ENCODE data around the gene GRIP2.
"Not testable (repeated sequence)": the region's sequence is repeated elsewhere in the genome, so short reads cannot be mapped to it uniquely, and the experiment has no call there.

Gene GRIP2

GRCh38 chr3:14515526-14515925 is 24.6 kb downstream of the GRIP2 start:
- not testable (repeated sequence) for H3K4me3 ChIP-seq (ENCODE audit: low read depth in 1 of 2, low read length in 2 of 2); H3K9me3 ChIP-seq (ENCODE audit: control insufficient read depth in 1 of 2, low read length in 2 of 2); H3K9ac ChIP-seq (ENCODE audit: low read depth in 1 of 2, low read length in 2 of 2); H3K27ac ChIP-seq (ENCODE audit: low read depth, low read length); H3K4me1 ChIP-seq (ENCODE audit: control insufficient read depth in 1 of 2, insufficient read depth in 2 of 2, low read length in 2 of 2); H3K27me3 ChIP-seq (ENCODE audit: control insufficient read depth in 1 of 2, insufficient read depth in 2 of 2, low read length in 2 of 2); H3K36me3 ChIP-seq (ENCODE audit: control insufficient read depth in 1 of 2, insufficient read depth in 2 of 2, low read length in 2 of 2)

GRCh38 chr3:14514323-14514720 is 25.8 kb downstream of the GRIP2 start:
- no peak overlapping the region for H3K4me3 ChIP-seq (ENCODE audit: low read depth in 1 of 2, low read length in 2 of 2)
- no peaks in the 10 kb centered on the region for H3K36me3 ChIP-seq (ENCODE audit: control insufficient read depth in 1 of 2, insufficient read depth in 2 of 2, low read length in 2 of 2)
- H3K9me3 ChIP-seq (ENCODE audit: control insufficient read depth in 1 of 2, low read length in 2 of 2), result no peaks in the 10 kb centered on the region

GRCh38 chr3:14513566-14514322 is 26.4 kb downstream of the GRIP2 start:
- H3K27ac ChIP-seq (ENCODE audit: low read depth, low read length), result no peak overlapping the region
- no peak overlapping the region for H3K9ac ChIP-seq (ENCODE audit: low read depth in 1 of 2, low read length in 2 of 2)
- no peak overlapping the region for H3K4me3 ChIP-seq (ENCODE audit: low read depth in 1 of 2, low read length in 2 of 2)
- H3K4me1 ChIP-seq (ENCODE audit: control insufficient read depth in 1 of 2, insufficient read depth in 2 of 2, low read length in 2 of 2), result no peaks in the 10 kb centered on the region
- no peaks in the 10 kb centered on the region for H3K9me3 ChIP-seq (ENCODE audit: control insufficient read depth in 1 of 2, low read length in 2 of 2)
- H3K27me3 ChIP-seq (ENCODE audit: control insufficient read depth in 1 of 2, insufficient read depth in 2 of 2, low read length in 2 of 2), result no peaks in the 10 kb centered on the region
- H3K36me3 ChIP-seq (ENCODE audit: control insufficient read depth in 1 of 2, insufficient read depth in 2 of 2, low read length in 2 of 2), result no peaks in the 10 kb centered on the region

More at GRCh38 chr3:14514323-14514720, 25.8 kb downstream of the GRIP2 start:
- no peak overlapping the region for H3K9ac ChIP-seq (ENCODE audit: low read depth in 1 of 2, low read length in 2 of 2)
- H3K27ac ChIP-seq (ENCODE audit: low read depth, low read length), result no peak overlapping the region
- H3K4me1 ChIP-seq (ENCODE audit: control insufficient read depth in 1 of 2, insufficient read depth in 2 of 2, low read length in 2 of 2), result no peaks in the 10 kb centered on the region
- no peaks in the 10 kb centered on the region for H3K27me3 ChIP-seq (ENCODE audit: control insufficient read depth in 1 of 2, insufficient read depth in 2 of 2, low read length in 2 of 2)

- Histone ChIP-seq H3K9me3 (ENCODE audit: control insufficient read depth in 1 of 2, low read length in 2 of 2) (no peaks in the 10 kb centered on the region), H3K4me3 (ENCODE audit: low read depth in 1 of 2, low read length in 2 of 2) (no peak overlapping the region), H3K27ac (ENCODE audit: low read depth, low read length) (no peak overlapping the region)
Observed at GRCh38 chr3:14512942-14513327, 27.2 kb downstream of the GRIP2 start.

GRCh38 chr3:14512281-14512941 is 27.7 kb downstream of the GRIP2 start:
- no peak overlapping the region for H3K27ac ChIP-seq (ENCODE audit: low read depth, low read length)
- H3K9ac ChIP-seq (ENCODE audit: low read depth in 1 of 2, low read length in 2 of 2), result no peak overlapping the region
- H3K4me1 ChIP-seq (ENCODE audit: control insufficient read depth in 1 of 2, insufficient read depth in 2 of 2, low read length in 2 of 2), result no peaks in the 10 kb centered on the region
- no peak overlapping the region for H3K4me3 ChIP-seq (ENCODE audit: low read depth in 1 of 2, low read length in 2 of 2)
- H3K36me3 ChIP-seq (ENCODE audit: control insufficient read depth in 1 of 2, insufficient read depth in 2 of 2, low read length in 2 of 2), result no peaks in the 10 kb centered on the region
- H3K27me3 ChIP-seq (ENCODE audit: control insufficient read depth in 1 of 2, insufficient read depth in 2 of 2, low read length in 2 of 2), result no peaks in the 10 kb centered on the region
- no peaks in the 10 kb centered on the region for H3K9me3 ChIP-seq (ENCODE audit: control insufficient read depth in 1 of 2, low read length in 2 of 2)

More at GRCh38 chr3:14512942-14513327, 27.2 kb downstream of the GRIP2 start:
- Histone ChIP-seq H3K9ac (ENCODE audit: low read depth in 1 of 2, low read length in 2 of 2) (no peak overlapping the region), H3K4me1 (ENCODE audit: control insufficient read depth in 1 of 2, insufficient read depth in 2 of 2, low read length in 2 of 2) (no peaks in the 10 kb centered on the region), H3K27me3 (ENCODE audit: control insufficient read depth in 1 of 2, insufficient read depth in 2 of 2, low read length in 2 of 2) (no peaks in the 10 kb centered on the region), H3K36me3 (ENCODE audit: control insufficient read depth in 1 of 2, insufficient read depth in 2 of 2, low read length in 2 of 2) (no peaks in the 10 kb centered on the region)

GRCh38 chr3:14511623-14512280 is 28.4 kb downstream of the GRIP2 start:
- H3K27me3 ChIP-seq (ENCODE audit: control insufficient read depth in 1 of 2, insufficient read depth in 2 of 2, low read length in 2 of 2), result no peaks in the 10 kb centered on the region
- no peak overlapping the region for H3K4me3 ChIP-seq (ENCODE audit: low read depth in 1 of 2, low read length in 2 of 2)
- no peak overlapping the region for H3K9ac ChIP-seq (ENCODE audit: low read depth in 1 of 2, low read length in 2 of 2)
- H3K27ac ChIP-seq (ENCODE audit: low read depth, low read length), result no peak overlapping the region
- H3K9me3 ChIP-seq (ENCODE audit: control insufficient read depth in 1 of 2, low read length in 2 of 2), result no peaks in the 10 kb centered on the region
- no peaks in the 10 kb centered on the region for H3K4me1 ChIP-seq (ENCODE audit: control insufficient read depth in 1 of 2, insufficient read depth in 2 of 2, low read length in 2 of 2)
- H3K36me3 ChIP-seq (ENCODE audit: control insufficient read depth in 1 of 2, insufficient read depth in 2 of 2, low read length in 2 of 2), result no peaks in the 10 kb centered on the region

GRCh38 chr3:14510838-14511622 is 29.1 kb downstream of the GRIP2 start:
- no peak overlapping the region for H3K27ac ChIP-seq (ENCODE audit: low read depth, low read length)
- no peak overlapping the region for H3K4me3 ChIP-seq (ENCODE audit: low read depth in 1 of 2, low read length in 2 of 2)
- H3K36me3 ChIP-seq (ENCODE audit: control insufficient read depth in 1 of 2, insufficient read depth in 2 of 2, low read length in 2 of 2), result no peaks in the 10 kb centered on the region
- no peaks in the 10 kb centered on the region for H3K4me1 ChIP-seq (ENCODE audit: control insufficient read depth in 1 of 2, insufficient read depth in 2 of 2, low read length in 2 of 2)
- H3K9me3 ChIP-seq (ENCODE audit: control insufficient read depth in 1 of 2, low read length in 2 of 2), result no peaks in the 10 kb centered on the region
- H3K9ac ChIP-seq (ENCODE audit: low read depth in 1 of 2, low read length in 2 of 2), result no peak overlapping the region
- no peaks in the 10 kb centered on the region for H3K27me3 ChIP-seq (ENCODE audit: control insufficient read depth in 1 of 2, insufficient read depth in 2 of 2, low read length in 2 of 2)

- H3K27ac ChIP-seq (ENCODE audit: low read depth, low read length), result no peak overlapping the region
- H3K27me3 ChIP-seq (ENCODE audit: control insufficient read depth in 1 of 2, insufficient read depth in 2 of 2, low read length in 2 of 2), result no peaks in the 10 kb centered on the region
- H3K9me3 ChIP-seq (ENCODE audit: control insufficient read depth in 1 of 2, low read length in 2 of 2), result no peaks in the 10 kb centered on the region
- H3K4me1 ChIP-seq (ENCODE audit: control insufficient read depth in 1 of 2, insufficient read depth in 2 of 2, low read length in 2 of 2), result no peaks in the 10 kb centered on the region
- H3K9ac ChIP-seq (ENCODE audit: low read depth in 1 of 2, low read length in 2 of 2), result no peak overlapping the region
- no peak overlapping the region for H3K4me3 ChIP-seq (ENCODE audit: low read depth in 1 of 2, low read length in 2 of 2)
- no peaks in the 10 kb centered on the region for H3K36me3 ChIP-seq (ENCODE audit: control insufficient read depth in 1 of 2, insufficient read depth in 2 of 2, low read length in 2 of 2)
Observed at GRCh38 chr3:14509796-14510100, 30.4 kb downstream of the GRIP2 start.

- no peak overlapping the region for H3K9ac ChIP-seq (ENCODE audit: low read depth in 1 of 2, low read length in 2 of 2)
- H3K4me3 ChIP-seq (ENCODE audit: low read depth in 1 of 2, low read length in 2 of 2), result no peak overlapping the region
- H3K27ac ChIP-seq (ENCODE audit: low read depth, low read length), result no peak overlapping the region
Observed at GRCh38 chr3:14508966-14509795, 31.0 kb downstream of the GRIP2 start.

More at GRCh38 chr3:14508966-14509795, 31.0 kb downstream of the GRIP2 start:
- no peaks in the 10 kb centered on the region for H3K9me3 ChIP-seq (ENCODE audit: control insufficient read depth in 1 of 2, low read length in 2 of 2)
- no peaks in the 10 kb centered on the region for H3K27me3 ChIP-seq (ENCODE audit: control insufficient read depth in 1 of 2, insufficient read depth in 2 of 2, low read length in 2 of 2)
- no peaks in the 10 kb centered on the region for H3K4me1 ChIP-seq (ENCODE audit: control insufficient read depth in 1 of 2, insufficient read depth in 2 of 2, low read length in 2 of 2)
- no peaks in the 10 kb centered on the region for H3K36me3 ChIP-seq (ENCODE audit: control insufficient read depth in 1 of 2, insufficient read depth in 2 of 2, low read length in 2 of 2)

Measured in duodenal mucosa (tissue), 2 donors.